A549 (cell line): ENCODE results near the gene TMEM88. TPM values are rescaled to one million over a fixed set of nuclear protein-coding genes. Genes with fewer than 3 reads are reported as not detected.
A peak's percentile ranks its signal among the peaks of the same experiment; 100 is the strongest.

Experiments
- BHLHE40 ChIP-seq: IDR thresholded peaks from 2 replicates; pipeline ENCODE4 v1.6.1; 2012; ENCODE audit warnings: low read depth, low read length, inconsistent platforms
- CBX2 ChIP-seq: fragments of 200-600 bp; sonication (generic); IDR thresholded peaks from 2 replicates; pipeline ENCODE4 v1.6.1; 2016; ENCODE audit warnings: low read depth, mild to moderate bottlenecking, borderline replicate concordance
- CBX8 ChIP-seq: fragments of 200-600 bp; sonication (generic); IDR thresholded peaks from 2 replicates; pipeline ENCODE4 v1.6.1; 2016
- CEBPB ChIP-seq, 2 experiments: fragments of >200 bp in 1 of 2; sonication (Bioruptor Twin) in 1 of 2; formaldehyde crosslinking in 1 of 2; IDR thresholded peaks; 2 replicates each; pipeline ENCODE4 v1.6.1; 2012 to 2016
- CHD2 ChIP-seq: fragments of 150-350 bp; IDR thresholded peaks from 2 replicates; pipeline ENCODE4 v1.6.1; 2014; ENCODE audit warnings: low read length; ENCODE audit not compliant: partially characterized antibody
- EHF ChIP-seq: fragments of 250-450 bp; sonication (Bioruptor Pico); IDR thresholded peaks from 2 replicates; pipeline ENCODE4 v1.5.0; 2020; ENCODE audit warnings: mild to moderate bottlenecking
- EHMT2 ChIP-seq: fragments of 200-600 bp; sonication (generic); IDR thresholded peaks from 2 replicates; pipeline ENCODE4 v1.6.1; 2016; ENCODE audit warnings: antibody characterized with exemption, low read depth, mild to moderate bottlenecking, moderate library complexity
- ESRRA ChIP-seq: fragments of 150-350 bp; IDR thresholded peaks from 2 replicates; pipeline ENCODE4 v1.6.1; 2014; ENCODE audit warnings: mild to moderate bottlenecking, low read length, borderline replicate concordance
- FOSB ChIP-seq: fragments of 250-450 bp; sonication (Bioruptor Pico); IDR thresholded peaks from 2 replicates; pipeline ENCODE4 v1.5.0; 2020; ENCODE audit warnings: mild to moderate bottlenecking, moderate library complexity
- FOSL2 ChIP-seq, 2 experiments: fragments of 450-650 bp in 1 of 2; fragments of >200 bp in 1 of 2; sonication (Bioruptor Twin) in 1 of 2; formaldehyde crosslinking; IDR thresholded peaks; 2 replicates each; pipeline versions ENCODE4 v1.5.0 to v1.6.1; 2016 to 2020; ENCODE audit warnings: mild to moderate bottlenecking in 1 of 2, moderate library complexity in 1 of 2
- FOXS1 ChIP-seq: fragments of 250-450 bp; sonication (Bioruptor Pico); IDR thresholded peaks from 2 replicates; pipeline ENCODE4 v1.5.0; 2020; ENCODE audit warnings: mild to moderate bottlenecking, moderate library complexity
- HEYL ChIP-seq: fragments of 250-450 bp; sonication (Bioruptor Pico); IDR thresholded peaks from 2 replicates; pipeline ENCODE4 v1.8.0; 2021; ENCODE audit warnings: mild to moderate bottlenecking, moderate library complexity
- HOXA7 ChIP-seq: fragments of 250-450 bp; sonication (Bioruptor Pico); IDR thresholded peaks from 2 replicates; pipeline ENCODE4 v1.5.0; 2020; ENCODE audit warnings: mild to moderate bottlenecking, moderate library complexity
- HOXB13 ChIP-seq: fragments of 250-450 bp; sonication (Bioruptor Pico); IDR thresholded peaks from 2 replicates; pipeline ENCODE4 v1.5.0; 2020; ENCODE audit warnings: low read depth, mild to moderate bottlenecking, moderate library complexity
- KDM1A ChIP-seq: fragments of 200-600 bp; sonication (generic); IDR thresholded peaks from 2 replicates; pipeline ENCODE4 v1.6.1; 2016; ENCODE audit warnings: low read depth, mild to moderate bottlenecking
- KDM5A ChIP-seq: fragments of 200-600 bp; sonication (generic); IDR thresholded peaks from 2 replicates; pipeline ENCODE4 v1.6.1; 2016; ENCODE audit warnings: antibody characterized with exemption, mild to moderate bottlenecking
- MAZ ChIP-seq: fragments of 150-350 bp; IDR thresholded peaks from 2 replicates; pipeline ENCODE4 v1.6.1; 2014; ENCODE audit warnings: antibody characterized with exemption, low read depth, low read length, borderline replicate concordance
- MYC ChIP-seq: IDR thresholded peaks from 2 replicates; pipeline ENCODE4 v1.6.1; 2012; ENCODE audit warnings: mild to moderate bottlenecking, inconsistent platforms, low read length, improper control_type of control experiment, borderline replicate concordance
- NFE2L2 ChIP-seq: fragments of 150-350 bp; conservative IDR thresholded peaks from 2 replicates; pipeline ENCODE4 v1.6.1; 2014; ENCODE audit warnings: low read length
- NPAS2 ChIP-seq: fragments of 250-450 bp; sonication (Bioruptor Pico); IDR thresholded peaks from 2 replicates; pipeline ENCODE4 v1.8.0; 2022; ENCODE audit warnings: mild to moderate bottlenecking, moderate library complexity, borderline replicate concordance
- PHF8 ChIP-seq: fragments of 200-600 bp; sonication (generic); IDR thresholded peaks from 2 replicates; pipeline ENCODE4 v1.6.1; 2016; ENCODE audit warnings: low read depth, mild to moderate bottlenecking, antibody characterized with exemption, moderate library complexity, borderline replicate concordance
- POLR2A ChIP-seq: IDR thresholded peaks from 2 replicates; pipeline ENCODE4 v1.6.1; 2012; ENCODE audit warnings: mild to moderate bottlenecking, low read length
- POLR2AphosphoS2 ChIP-seq: conservative IDR thresholded peaks from 2 replicates; pipeline ENCODE4 v1.6.1; 2012; ENCODE audit warnings: low read length, improper control_type of control experiment, inconsistent platforms
- RAD21 ChIP-seq, 2 experiments: fragments of >200 bp in 1 of 2; sonication (Bioruptor Twin) in 1 of 2; formaldehyde crosslinking in 1 of 2; IDR thresholded peaks in 1 of 2; conservative IDR thresholded peaks in 1 of 2; 2 replicates in 1 of 2; 3 replicates in 1 of 2; pipeline ENCODE4 v1.6.1; 2012 to 2018; ENCODE audit warnings: inconsistent platforms in 1 of 2
- RARB ChIP-seq: fragments of 250-450 bp; sonication (Bioruptor Pico); IDR thresholded peaks from 2 replicates; pipeline ENCODE4 v1.8.0; 2021; ENCODE audit warnings: mild to moderate bottlenecking, moderate library complexity
- RCOR1 ChIP-seq: fragments of 150-350 bp; IDR thresholded peaks from 2 replicates; pipeline ENCODE4 v1.6.1; 2014; ENCODE audit warnings: antibody characterized with exemption, low read length, low read depth
- RFX5 ChIP-seq: fragments of 450-650 bp; IDR thresholded peaks from 2 replicates; pipeline ENCODE4 v1.7.1; 2014; ENCODE audit warnings: antibody characterized with exemption, mild to moderate bottlenecking, moderate library complexity
- RNF2 ChIP-seq: fragments of 200-600 bp; sonication (generic); IDR thresholded peaks from 2 replicates; pipeline ENCODE4 v1.6.1; 2016; ENCODE audit warnings: low read depth, mild to moderate bottlenecking, antibody characterized with exemption, moderate library complexity, borderline replicate concordance
- TFCP2L1 ChIP-seq: fragments of 250-450 bp; sonication (Bioruptor Pico); IDR thresholded peaks from 2 replicates; pipeline ENCODE4 v1.5.0; 2021; ENCODE audit warnings: mild to moderate bottlenecking
- ZFP36 ChIP-seq: fragments of 450-650 bp; IDR thresholded peaks from 2 replicates; pipeline ENCODE4 v1.6.1; 2014; ENCODE audit warnings: borderline replicate concordance; ENCODE audit not compliant: partially characterized antibody
- ZSCAN20 ChIP-seq: fragments of 250-450 bp; sonication (Bioruptor Pico); IDR thresholded peaks from 2 replicates; pipeline ENCODE4 v1.8.0; 2022; ENCODE audit warnings: mild to moderate bottlenecking, moderate library complexity
- polyA plus RNA-seq, 4 experiments: library from polyadenylated mRNA; depleted of rRNA in 3 of 4; stranded (reverse); fragments of >200 nt; fragmentation: RNase III in 1 of 4; extraction: RNeasy Plus Mini Kit Qiagen cat#74134 plus additional on column Dnase treatment in 1 of 4; gene quantifications; 2 replicates in 3 of 4; 3 replicates in 1 of 4; pipeline ENCODE4 v1.2.3, GENCODE V29; 2011 to 2017
- TF ChIP-seq, protein P1 (sequence below): fragments of >200 bp; sonication (Bioruptor Twin); formaldehyde crosslinking; IDR thresholded peaks from 2 replicates; pipeline ENCODE4 v1.6.1; 2016
- TF ChIP-seq, protein P2 (sequence below): fragments of >200 bp; sonication (Bioruptor Twin); formaldehyde crosslinking; IDR thresholded peaks from 3 replicates; pipeline ENCODE4 v1.6.1; 2016
- TF ChIP-seq, protein P3 (sequence below): fragments of >200 bp; sonication (Bioruptor Twin); formaldehyde crosslinking; IDR thresholded peaks from 3 replicates; pipeline ENCODE4 v1.5.1; 2016
- TF ChIP-seq, protein P4 (sequence below): fragments of 450-650 bp; IDR thresholded peaks from 2 replicates; pipeline ENCODE4 v1.6.1; 2014; ENCODE audit warnings: antibody characterized with exemption
- TF ChIP-seq, protein P5 (sequence below): IDR thresholded peaks from 2 replicates; pipeline ENCODE4 v1.6.1; 2012
- TF ChIP-seq, protein P6 (sequence below): IDR thresholded peaks from 2 replicates; pipeline ENCODE4 v1.6.1; 2012
- TF ChIP-seq, protein P7 (sequence below): IDR thresholded peaks from 2 replicates; pipeline ENCODE4 v1.6.1; 2012; ENCODE audit warnings: low read depth, borderline replicate concordance

The TMEM88 gene
- polyA plus RNA-seq, 2 of the 4 experiments (the other 2 are of a cell fraction) = 0.17 to 0.48 TPM

DNA sequence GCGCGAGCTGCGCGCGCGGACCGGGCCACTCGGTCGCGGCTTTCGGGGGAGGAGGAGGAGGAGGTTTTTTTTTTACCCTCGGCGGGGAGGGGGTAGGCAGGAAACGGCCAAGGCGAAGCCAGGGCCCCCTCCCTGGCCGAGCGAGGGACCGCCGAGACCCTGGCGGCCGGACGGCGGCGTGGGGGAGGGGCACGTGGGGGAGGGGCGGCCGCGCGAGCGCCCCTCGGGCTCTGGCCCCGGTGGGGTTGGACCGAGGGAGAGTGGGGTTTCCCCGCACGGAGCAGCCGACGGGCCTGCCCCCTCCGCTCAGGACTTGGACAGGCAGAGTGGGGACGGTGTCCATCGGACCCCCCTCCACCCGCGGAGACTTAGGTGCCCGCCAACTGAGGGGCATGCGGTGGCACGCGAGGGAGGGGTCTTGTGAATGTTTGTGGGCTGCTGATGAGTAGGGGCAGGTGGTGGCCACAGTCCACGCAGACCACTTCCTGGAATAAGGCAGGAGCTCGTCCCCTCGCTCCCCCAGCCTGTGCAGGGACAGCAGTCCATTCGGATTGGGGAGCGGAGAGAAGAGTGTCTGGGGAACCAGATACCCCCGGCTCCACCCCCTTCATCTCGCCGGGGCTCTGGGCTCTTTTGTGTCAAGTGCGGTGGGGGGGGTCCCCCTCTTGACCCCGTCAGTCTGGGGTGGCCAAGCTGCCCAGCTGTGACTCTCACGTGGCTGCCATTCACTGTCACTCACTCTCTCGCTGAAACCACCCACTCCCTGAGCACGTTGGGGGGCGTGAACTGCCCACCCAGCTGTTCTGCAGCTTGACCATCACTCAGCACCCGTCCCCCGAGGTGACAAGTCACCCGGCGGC lies 30.7 kb downstream of the TMEM88 start (continued):
- TF ChIP-seq POLR2AphosphoS2 (no peak), NFE2L2 (no peak), BHLHE40 (no peak), KDM5A (no peak), HOXB13 (CRISPR knock-in tag) (no peak), ZSCAN20 (CRISPR knock-in tag) (no peak), FOXS1 (CRISPR knock-in tag) (no peak), PHF8 (no peak), RAD21 (conservative IDR thresholded peaks at IDR 0.05 in 1 of 2, IDR thresholded peaks at IDR 0.05 in 1 of 2) (0 out of 5 replicates have a peak, but pooled peaks of 1 of the 2 experiments have one; percentile 9), FOSB (no peak), EHF (0 out of 2 replicates have a peak, but pooled peaks have one; percentile 15), CHD2 (peak; percentile 72), MYC (no peak), POLR2A (peak; percentile 51), KDM1A (no peak), CEBPB (IDR thresholded peaks at IDR 0.05) (no peak), RFX5 (no peak), CBX2 (no peak), TFCP2L1 (CRISPR knock-in tag) (no peak), ESRRA (no peak), HEYL (CRISPR knock-in tag) (no peak), ZFP36 (no peak), RNF2 (no peak), RCOR1 (no peak), MAZ (no peak), RARB (CRISPR knock-in tag) (no peak), EHMT2 (no peak), HOXA7 (CRISPR knock-in tag) (no peak), NPAS2 (CRISPR knock-in tag) (no peak), FOSL2 (IDR thresholded peaks at IDR 0.05) (no peak), FOSL2 (CRISPR knock-in tag; IDR thresholded peaks at IDR 0.05) (no peak), CBX8 (no peak)
- TF ChIP-seq, protein P1, sequence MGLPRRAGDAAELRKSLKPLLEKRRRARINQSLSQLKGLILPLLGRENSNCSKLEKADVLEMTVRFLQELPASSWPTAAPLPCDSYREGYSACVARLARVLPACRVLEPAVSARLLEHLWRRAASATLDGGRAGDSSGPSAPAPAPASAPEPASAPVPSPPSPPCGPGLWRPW = no peak
- TF ChIP-seq, protein P2, sequence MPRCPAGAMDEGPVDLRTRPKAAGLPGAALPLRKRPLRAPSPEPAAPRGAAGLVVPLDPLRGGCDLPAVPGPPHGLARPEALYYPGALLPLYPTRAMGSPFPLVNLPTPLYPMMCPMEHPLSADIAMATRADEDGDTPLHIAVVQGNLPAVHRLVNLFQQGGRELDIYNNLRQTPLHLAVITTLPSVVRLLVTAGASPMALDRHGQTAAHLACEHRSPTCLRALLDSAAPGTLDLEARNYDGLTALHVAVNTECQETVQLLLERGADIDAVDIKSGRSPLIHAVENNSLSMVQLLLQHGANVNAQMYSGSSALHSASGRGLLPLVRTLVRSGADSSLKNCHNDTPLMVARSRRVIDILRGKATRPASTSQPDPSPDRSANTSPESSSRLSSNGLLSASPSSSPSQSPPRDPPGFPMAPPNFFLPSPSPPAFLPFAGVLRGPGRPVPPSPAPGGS = 0 out of 3 replicates have a peak, but pooled peaks have one; percentile 18
- TF ChIP-seq, protein P3, sequence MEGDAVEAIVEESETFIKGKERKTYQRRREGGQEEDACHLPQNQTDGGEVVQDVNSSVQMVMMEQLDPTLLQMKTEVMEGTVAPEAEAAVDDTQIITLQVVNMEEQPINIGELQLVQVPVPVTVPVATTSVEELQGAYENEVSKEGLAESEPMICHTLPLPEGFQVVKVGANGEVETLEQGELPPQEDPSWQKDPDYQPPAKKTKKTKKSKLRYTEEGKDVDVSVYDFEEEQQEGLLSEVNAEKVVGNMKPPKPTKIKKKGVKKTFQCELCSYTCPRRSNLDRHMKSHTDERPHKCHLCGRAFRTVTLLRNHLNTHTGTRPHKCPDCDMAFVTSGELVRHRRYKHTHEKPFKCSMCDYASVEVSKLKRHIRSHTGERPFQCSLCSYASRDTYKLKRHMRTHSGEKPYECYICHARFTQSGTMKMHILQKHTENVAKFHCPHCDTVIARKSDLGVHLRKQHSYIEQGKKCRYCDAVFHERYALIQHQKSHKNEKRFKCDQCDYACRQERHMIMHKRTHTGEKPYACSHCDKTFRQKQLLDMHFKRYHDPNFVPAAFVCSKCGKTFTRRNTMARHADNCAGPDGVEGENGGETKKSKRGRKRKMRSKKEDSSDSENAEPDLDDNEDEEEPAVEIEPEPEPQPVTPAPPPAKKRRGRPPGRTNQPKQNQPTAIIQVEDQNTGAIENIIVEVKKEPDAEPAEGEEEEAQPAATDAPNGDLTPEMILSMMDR = no peak
- TF ChIP-seq, protein P4, sequence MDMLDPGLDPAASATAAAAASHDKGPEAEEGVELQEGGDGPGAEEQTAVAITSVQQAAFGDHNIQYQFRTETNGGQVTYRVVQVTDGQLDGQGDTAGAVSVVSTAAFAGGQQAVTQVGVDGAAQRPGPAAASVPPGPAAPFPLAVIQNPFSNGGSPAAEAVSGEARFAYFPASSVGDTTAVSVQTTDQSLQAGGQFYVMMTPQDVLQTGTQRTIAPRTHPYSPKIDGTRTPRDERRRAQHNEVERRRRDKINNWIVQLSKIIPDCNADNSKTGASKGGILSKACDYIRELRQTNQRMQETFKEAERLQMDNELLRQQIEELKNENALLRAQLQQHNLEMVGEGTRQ = no peak
- TF ChIP-seq, protein P5, sequence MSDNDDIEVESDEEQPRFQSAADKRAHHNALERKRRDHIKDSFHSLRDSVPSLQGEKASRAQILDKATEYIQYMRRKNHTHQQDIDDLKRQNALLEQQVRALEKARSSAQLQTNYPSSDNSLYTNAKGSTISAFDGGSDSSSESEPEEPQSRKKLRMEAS = peak; percentile 88
- TF ChIP-seq, protein P6, sequence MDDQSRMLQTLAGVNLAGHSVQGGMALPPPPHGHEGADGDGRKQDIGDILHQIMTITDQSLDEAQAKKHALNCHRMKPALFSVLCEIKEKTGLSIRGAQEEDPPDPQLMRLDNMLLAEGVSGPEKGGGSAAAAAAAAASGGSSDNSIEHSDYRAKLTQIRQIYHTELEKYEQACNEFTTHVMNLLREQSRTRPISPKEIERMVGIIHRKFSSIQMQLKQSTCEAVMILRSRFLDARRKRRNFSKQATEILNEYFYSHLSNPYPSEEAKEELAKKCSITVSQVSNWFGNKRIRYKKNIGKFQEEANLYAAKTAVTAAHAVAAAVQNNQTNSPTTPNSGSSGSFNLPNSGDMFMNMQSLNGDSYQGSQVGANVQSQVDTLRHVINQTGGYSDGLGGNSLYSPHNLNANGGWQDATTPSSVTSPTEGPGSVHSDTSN = no peak; the same call in 1 of the 2 replicates
- TF ChIP-seq, protein P7, sequence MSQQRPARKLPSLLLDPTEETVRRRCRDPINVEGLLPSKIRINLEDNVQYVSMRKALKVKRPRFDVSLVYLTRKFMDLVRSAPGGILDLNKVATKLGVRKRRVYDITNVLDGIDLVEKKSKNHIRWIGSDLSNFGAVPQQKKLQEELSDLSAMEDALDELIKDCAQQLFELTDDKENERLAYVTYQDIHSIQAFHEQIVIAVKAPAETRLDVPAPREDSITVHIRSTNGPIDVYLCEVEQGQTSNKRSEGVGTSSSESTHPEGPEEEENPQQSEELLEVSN = no peak
